Panc1 (cell line): ENCODE results near the gene NFATC2. TPM values are rescaled to one million over a fixed set of nuclear protein-coding genes. Genes with fewer than 3 reads are reported as not detected.

Experiments used
- ATAC-seq: fragments of 200-7000 bp; cut with Tn5 transposase; 2 replicates; pipeline ENCODE4 v1.9.1; 2020; ENCODE audit warnings: mild to moderate bottlenecking, moderate library complexity
- BruUV-seq: library from RNA; stranded (reverse); fragments of 400-500 nt; replicated peaks from 2 replicates; lab custom pipeline; 2021; lab: Mats Ljungman, UMichigan
- CTCF ChIA-PET: fragments of 300-600 bp; sonication (Branson Sonifier 250); formaldehyde crosslinking; loops from one replicate; lab custom pipeline; 2022; ENCODE audit warnings: antibody characterized with exemption; lab: Charles Lee
- POLR2A ChIA-PET: fragments of 300-600 bp; sonication (Branson Sonifier 250); formaldehyde crosslinking; loops from one replicate; lab custom pipeline; 2022; ENCODE audit warnings: antibody characterized with exemption; lab: Charles Lee
- DNase-seq: peaks from one replicate; pipeline ENCODE4 v3.0.0-alpha.2; 2010; ENCODE audit warnings: low read depth, low spot score
- H3K27ac ChIP-seq: 2 replicates; pipeline ENCODE4 v1.5.1; 2011; ENCODE audit warnings: mild to moderate bottlenecking, low read length, inconsistent platforms
- H3K27me3 ChIP-seq: fragments of 200-500 bp; sonication (Bioruptor generic); 2 replicates; pipeline ENCODE4 v1.6.0; 2014; ENCODE audit warnings: low read length, inconsistent platforms; ENCODE audit not compliant: control insufficient read depth, insufficient read depth
- H3K36me3 ChIP-seq: fragments of 200-500 bp; sonication (Bioruptor generic); 2 replicates; pipeline ENCODE4 v1.5.1; 2014; ENCODE audit warnings: inconsistent platforms, mild to moderate bottlenecking, low read length, moderate library complexity; ENCODE audit not compliant: control insufficient read depth, insufficient read depth
- H3K4me1 ChIP-seq: 2 replicates; pipeline ENCODE4 v1.5.1; 2011; ENCODE audit warnings: inconsistent platforms, mild to moderate bottlenecking, low read length, moderate library complexity; ENCODE audit not compliant: control insufficient read depth, insufficient read depth
- H3K4me3 ChIP-seq, 2 experiments: 2 replicates each; pipeline ENCODE4 v1.5.1; 2011 to 2012; ENCODE audit warnings: low read depth in 2 of 2, low read length in 2 of 2, mild to moderate bottlenecking in 2 of 2, inconsistent platforms in 1 of 2, moderate library complexity in 1 of 2
- H3K9me3 ChIP-seq: fragments of 200-500 bp; sonication (Bioruptor generic); 2 replicates; pipeline ENCODE4 v1.5.1; 2014; ENCODE audit warnings: low read depth, mild to moderate bottlenecking, inconsistent platforms, low read length, moderate library complexity; ENCODE audit not compliant: control insufficient read depth, insufficient read depth
- CTCF ChIP-seq: fragments of 450-650 bp; IDR thresholded peaks from 2 replicates; pipeline ENCODE4 v1.5.1; 2017; ENCODE audit warnings: mild to moderate bottlenecking
- POLR2AphosphoS5 ChIP-seq: IDR thresholded peaks from 2 replicates; pipeline ENCODE4 v1.6.1; 2012; ENCODE audit warnings: mild to moderate bottlenecking, low read depth, low read length, moderate library complexity
- REST ChIP-seq, 2 experiments: IDR thresholded peaks; 2 replicates each; pipeline ENCODE4 v1.6.1; 2011 to 2012; ENCODE audit warnings: low read depth in 2 of 2, control low read depth in 1 of 2, low read length in 1 of 2, mild to moderate bottlenecking in 1 of 2, moderate library complexity in 1 of 2; ENCODE audit not compliant: insufficient read depth in 1 of 2
- SIN3A ChIP-seq: IDR thresholded peaks from 2 replicates; pipeline ENCODE4 v1.6.1; 2012; ENCODE audit warnings: low read depth, mild to moderate bottlenecking, low read length, moderate library complexity, borderline replicate concordance; ENCODE audit not compliant: insufficient read depth
- TCF7L2 ChIP-seq: IDR thresholded peaks from 2 replicates; pipeline ENCODE4 v1.6.1; 2011; ENCODE audit warnings: mild to moderate bottlenecking, low read depth, low read length, inconsistent platforms
- in situ Hi-C: cut with HindIII; loops from 2 replicates; pipeline ENCODE4 v1.10.0; 2016; ENCODE audit warnings: low sequenced_read_pairs, low pct_unique_long_range_greater_than_20kb
- intact Hi-C: fragments of 100-400 bp; cut with micrococcal nuclease; formaldehyde crosslinking; loops from one replicate; pipeline ENCODE4 v1.10.0; 2022; ENCODE audit not compliant: unreplicated experiment
- total RNA-seq: library from RNA; stranded (reverse); gene quantifications from one replicate; pipeline ENCODE4 v1.2.1, GENCODE V29; 2021; ENCODE audit not compliant: unreplicated experiment

NFATC2 gene
- total RNA-seq, 1 experiment from 2014 or later: 10.6 TPM

- no peak overlapping the region for H3K4me3 ChIP-seq
- intact Hi-C loops (no loop called here), in situ Hi-C loops (no loop called here)
- ChIA-PET CTCF (no interaction called here), POLR2A (no interaction called here)
- no peaks in the 10 kb centered on the region for H3K4me1 ChIP-seq
- no peak overlapping the region for H3K27ac ChIP-seq
- no peaks in the 10 kb centered on the region for H3K9me3 ChIP-seq
- no peaks in the 10 kb centered on the region for H3K36me3 ChIP-seq
- H3K27me3 ChIP-seq: no peaks in the 10 kb centered on the region
- no TSS peak for BruUV-seq
- ATAC-seq (no peak), DNase-seq (no peak)
- no peak for TF ChIP-seq TCF7L2
- no peak for TF ChIP-seq REST (IDR thresholded peaks at IDR 0.05; ENCODE audit: insufficient read depth in 1 of 2, low read depth in 2 of 2, low read length in 1 of 2)
- TF ChIP-seq SIN3A: no peak
- no peak for TF ChIP-seq POLR2AphosphoS5
- TF ChIP-seq CTCF: no peak
These were observed 168.1 kb downstream of the NFATC2 start for GRCh38 chr20:51374456-51374830.

DNA sequence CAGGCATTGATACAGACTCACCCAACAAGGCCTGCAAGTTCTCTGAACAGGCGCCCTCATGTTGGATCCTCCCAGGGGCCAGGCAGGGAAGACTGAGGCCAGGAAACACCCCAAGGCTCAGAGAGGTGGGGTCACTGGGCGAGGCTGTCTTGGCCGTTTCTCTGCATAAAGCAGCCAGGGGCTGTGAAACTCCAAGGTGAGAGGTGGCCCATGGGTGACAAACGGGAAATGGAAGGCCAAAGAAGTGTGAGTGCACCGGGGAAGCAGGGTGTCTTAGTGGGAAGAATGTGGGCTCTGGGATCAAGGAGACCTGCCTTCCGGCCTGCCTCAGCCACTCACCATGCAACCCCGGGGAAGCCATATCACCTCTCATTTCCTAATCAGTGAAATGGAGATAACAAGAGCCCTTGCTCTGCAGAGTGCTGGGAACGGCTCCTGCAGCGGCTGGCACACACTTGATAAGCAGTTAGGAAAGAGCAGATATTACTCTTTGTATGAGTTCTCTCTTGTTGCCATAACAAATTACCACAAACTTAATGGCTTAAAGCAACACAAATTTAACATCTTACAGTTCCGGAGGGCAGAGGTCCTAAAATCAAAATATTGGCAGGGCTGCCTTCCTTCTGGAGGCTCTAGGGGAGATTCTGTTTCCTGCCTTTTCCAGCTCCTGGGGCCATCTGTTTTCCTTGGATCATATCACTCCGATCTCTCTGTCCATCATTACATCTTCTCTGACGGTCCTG is 168.6 kb downstream of the NFATC2 start:
- ChIA-PET POLR2A (no interaction called here), CTCF (no interaction called here)
- no peak for TF ChIP-seq REST (IDR thresholded peaks at IDR 0.05; ENCODE audit: insufficient read depth in 1 of 2, low read depth in 2 of 2, low read length in 1 of 2)
- no peak for TF ChIP-seq POLR2AphosphoS5
- TF ChIP-seq SIN3A: no peak
- no peak for TF ChIP-seq CTCF
- TF ChIP-seq TCF7L2: no peak
- ATAC-seq (no peak), DNase-seq (no peak)
- no TSS peak for BruUV-seq
- H3K9me3 ChIP-seq: no peaks in the 10 kb centered on the region
- in situ Hi-C loops: no loop called here
- intact Hi-C loops: loop anchor here (2.0 kb wide), 1 partner anchor 221 kb away; no protein-coding TSS in a partner anchor
- no peak overlapping the region for H3K27ac ChIP-seq
- H3K4me3 ChIP-seq: no peak overlapping the region
- no peaks in the 10 kb centered on the region for H3K4me1 ChIP-seq
- no peaks in the 10 kb centered on the region for H3K27me3 ChIP-seq
- H3K36me3 ChIP-seq: no peaks in the 10 kb centered on the region
